HL-60 (cell line): ENCODE measurements around the gene ANKFY1.

Experiments
- DNase-seq, 2 experiments: peaks; one replicate each; pipeline ENCODE4 v3.0.0-alpha.2; 2010 to 2020; ENCODE audit warnings: low read depth in 1 of 2, low spot score in 1 of 2
- H3K27ac ChIP-seq: fragments of 250-450 bp; sonication (Bioruptor Pico); replicated peaks from 2 replicates; pipeline ENCODE4 v1.5.1; 2020; ENCODE audit warnings: mild to moderate bottlenecking, moderate library complexity
- H3K27me3 ChIP-seq: fragments of 250-450 bp; sonication (Bioruptor Pico); 2 replicates; pipeline ENCODE4 v1.5.1; 2021; ENCODE audit warnings: mild to moderate bottlenecking, moderate library complexity; ENCODE audit not compliant: insufficient read depth, poor library complexity, severe bottlenecking
- H3K4me3 ChIP-seq: replicated peaks from 2 replicates; pipeline ENCODE4 v1.5.1; 2011; ENCODE audit warnings: mild to moderate bottlenecking, control low read depth, low read length; ENCODE audit not compliant: insufficient read depth
- CTCF ChIP-seq: IDR thresholded peaks from one replicate; pipeline ENCODE4 v1.5.1; 2011; ENCODE audit warnings: low read length, control low read depth, inconsistent platforms; ENCODE audit not compliant: insufficient read depth
- GABPA ChIP-seq: IDR thresholded peaks from 2 replicates; pipeline ENCODE4 v1.6.1; 2012; ENCODE audit warnings: low read depth
- POLR2AphosphoS5 ChIP-seq: IDR thresholded peaks from 2 replicates; pipeline ENCODE4 v1.6.1; 2012; ENCODE audit warnings: low read depth
- REST ChIP-seq: IDR thresholded peaks from 2 replicates; pipeline ENCODE4 v1.6.1; 2012; ENCODE audit warnings: low read depth; ENCODE audit not compliant: insufficient replicate concordance
- SPI1 ChIP-seq: IDR thresholded peaks from 2 replicates; pipeline ENCODE4 v1.6.1; 2012; ENCODE audit warnings: low read depth, mild to moderate bottlenecking, borderline replicate concordance

Gene ANKFY1

GRCh38 chr17:4189280-4189679, 74.5 kb downstream of the ANKFY1 start:
- Histone ChIP-seq H3K27ac (peak overlapping the region; percentile 58), H3K4me3 (no peak overlapping the region), H3K27me3 (no peaks in the 10 kb centered on the region)
- DNase-seq = peak in 1 of 2 experiments; percentile 13
- TF ChIP-seq CTCF = no peak
- TF ChIP-seq GABPA = no peak
- TF ChIP-seq POLR2AphosphoS5 = no peak
- no peak for TF ChIP-seq REST
- TF ChIP-seq SPI1 = no peak

- no peaks in the 10 kb centered on the region for H3K27me3 ChIP-seq
- no peak overlapping the region for H3K4me3 ChIP-seq
- no peak overlapping the region for H3K27ac ChIP-seq
- no peak for DNase-seq
- no peak for TF ChIP-seq POLR2AphosphoS5
- TF ChIP-seq CTCF = no peak
- no peak for TF ChIP-seq GABPA
- TF ChIP-seq REST = no peak
- no peak for TF ChIP-seq SPI1
These were observed 75.7 kb downstream of the ANKFY1 start for GRCh38 chr17:4188076-4188475.

GRCh38 chr17:4187076-4187475, 76.7 kb downstream of the ANKFY1 start:
- H3K27ac ChIP-seq = no peak overlapping the region

More at GRCh38 chr17:4187076-4187475, 76.7 kb downstream of the ANKFY1 start:
- TF ChIP-seq POLR2AphosphoS5 (no peak), CTCF (no peak), SPI1 (no peak), GABPA (no peak), REST (no peak)
- Histone ChIP-seq H3K27me3 (no peaks in the 10 kb centered on the region), H3K4me3 (no peak overlapping the region)
- no peak for DNase-seq
